HL-60 (cell line): ENCODE measurements around the gene TMOD2.

Experiments used
- POLR2AphosphoS5 ChIP-seq: IDR thresholded peaks from 2 replicates; pipeline ENCODE4 v1.6.1; 2012; ENCODE audit warnings: low read depth
- TF ChIP-seq, protein P1 (sequence below): IDR thresholded peaks from one replicate; pipeline ENCODE4 v1.5.1; 2011; ENCODE audit warnings: low read length, control low read depth, inconsistent platforms; ENCODE audit not compliant: insufficient read depth
- TF ChIP-seq, protein P2 (sequence below): IDR thresholded peaks from 2 replicates; pipeline ENCODE4 v1.6.1; 2012; ENCODE audit warnings: low read depth; ENCODE audit not compliant: insufficient replicate concordance

DNA sequence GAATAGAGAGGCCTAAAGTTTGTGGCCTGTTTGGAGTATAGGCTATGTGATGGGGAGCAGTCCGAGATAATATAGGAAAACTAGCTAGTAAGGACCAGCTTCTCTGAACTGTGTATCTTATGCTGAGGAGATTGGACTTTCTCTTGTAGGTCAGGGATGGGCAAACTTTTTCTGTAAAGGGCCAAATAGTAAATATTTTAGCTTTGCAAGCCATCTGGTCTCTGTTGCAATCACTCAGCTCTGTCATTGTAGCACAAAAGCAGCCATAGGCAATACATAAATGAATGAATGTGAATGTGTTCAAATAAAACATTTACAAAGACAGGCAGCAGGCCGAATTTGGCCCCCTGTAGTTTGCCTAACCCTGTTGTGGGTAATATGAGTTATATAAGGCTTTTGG is 102.6 kb downstream of the TMOD2 start:
- TF ChIP-seq, protein P1, sequence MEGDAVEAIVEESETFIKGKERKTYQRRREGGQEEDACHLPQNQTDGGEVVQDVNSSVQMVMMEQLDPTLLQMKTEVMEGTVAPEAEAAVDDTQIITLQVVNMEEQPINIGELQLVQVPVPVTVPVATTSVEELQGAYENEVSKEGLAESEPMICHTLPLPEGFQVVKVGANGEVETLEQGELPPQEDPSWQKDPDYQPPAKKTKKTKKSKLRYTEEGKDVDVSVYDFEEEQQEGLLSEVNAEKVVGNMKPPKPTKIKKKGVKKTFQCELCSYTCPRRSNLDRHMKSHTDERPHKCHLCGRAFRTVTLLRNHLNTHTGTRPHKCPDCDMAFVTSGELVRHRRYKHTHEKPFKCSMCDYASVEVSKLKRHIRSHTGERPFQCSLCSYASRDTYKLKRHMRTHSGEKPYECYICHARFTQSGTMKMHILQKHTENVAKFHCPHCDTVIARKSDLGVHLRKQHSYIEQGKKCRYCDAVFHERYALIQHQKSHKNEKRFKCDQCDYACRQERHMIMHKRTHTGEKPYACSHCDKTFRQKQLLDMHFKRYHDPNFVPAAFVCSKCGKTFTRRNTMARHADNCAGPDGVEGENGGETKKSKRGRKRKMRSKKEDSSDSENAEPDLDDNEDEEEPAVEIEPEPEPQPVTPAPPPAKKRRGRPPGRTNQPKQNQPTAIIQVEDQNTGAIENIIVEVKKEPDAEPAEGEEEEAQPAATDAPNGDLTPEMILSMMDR, result no peak
- TF ChIP-seq, protein P2, sequence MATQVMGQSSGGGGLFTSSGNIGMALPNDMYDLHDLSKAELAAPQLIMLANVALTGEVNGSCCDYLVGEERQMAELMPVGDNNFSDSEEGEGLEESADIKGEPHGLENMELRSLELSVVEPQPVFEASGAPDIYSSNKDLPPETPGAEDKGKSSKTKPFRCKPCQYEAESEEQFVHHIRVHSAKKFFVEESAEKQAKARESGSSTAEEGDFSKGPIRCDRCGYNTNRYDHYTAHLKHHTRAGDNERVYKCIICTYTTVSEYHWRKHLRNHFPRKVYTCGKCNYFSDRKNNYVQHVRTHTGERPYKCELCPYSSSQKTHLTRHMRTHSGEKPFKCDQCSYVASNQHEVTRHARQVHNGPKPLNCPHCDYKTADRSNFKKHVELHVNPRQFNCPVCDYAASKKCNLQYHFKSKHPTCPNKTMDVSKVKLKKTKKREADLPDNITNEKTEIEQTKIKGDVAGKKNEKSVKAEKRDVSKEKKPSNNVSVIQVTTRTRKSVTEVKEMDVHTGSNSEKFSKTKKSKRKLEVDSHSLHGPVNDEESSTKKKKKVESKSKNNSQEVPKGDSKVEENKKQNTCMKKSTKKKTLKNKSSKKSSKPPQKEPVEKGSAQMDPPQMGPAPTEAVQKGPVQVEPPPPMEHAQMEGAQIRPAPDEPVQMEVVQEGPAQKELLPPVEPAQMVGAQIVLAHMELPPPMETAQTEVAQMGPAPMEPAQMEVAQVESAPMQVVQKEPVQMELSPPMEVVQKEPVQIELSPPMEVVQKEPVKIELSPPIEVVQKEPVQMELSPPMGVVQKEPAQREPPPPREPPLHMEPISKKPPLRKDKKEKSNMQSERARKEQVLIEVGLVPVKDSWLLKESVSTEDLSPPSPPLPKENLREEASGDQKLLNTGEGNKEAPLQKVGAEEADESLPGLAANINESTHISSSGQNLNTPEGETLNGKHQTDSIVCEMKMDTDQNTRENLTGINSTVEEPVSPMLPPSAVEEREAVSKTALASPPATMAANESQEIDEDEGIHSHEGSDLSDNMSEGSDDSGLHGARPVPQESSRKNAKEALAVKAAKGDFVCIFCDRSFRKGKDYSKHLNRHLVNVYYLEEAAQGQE, result no peak
- TF ChIP-seq POLR2AphosphoS5, result no peak
